ENCODE data around the gene MYL6.

GRCh38 chr12:56121204-56121870 lies 36.8 kb upstream of the MYL6 start:
- TF ChIP-seq CTCF (conservative IDR thresholded peaks at IDR 0.05 in 1 of 2, IDR thresholded peaks at IDR 0.05 in 1 of 2; ENCODE audit: extremely low read depth in 1 of 2, insufficient read depth in 1 of 2, low read depth in 1 of 2, low read length in 2 of 2) (no peak), EZH2 (IDR thresholded peaks at IDR 0.05; ENCODE audit: borderline replicate concordance, low read length) (no peak)

Data from mammary epithelial cell (primary cell).